Fibroblast of lung (primary cell): ENCODE data around the gene TMEM134. TPM values are rescaled to one million over a fixed set of nuclear protein-coding genes. Genes with fewer than 3 reads are reported as not detected.

Experiments used
- DNase-seq, 2 donors: peaks; one replicate each; pipeline versions ENCODE4 v3.0.0 to v3.0.0-alpha.2; 2010; ENCODE audit warnings: low read depth in 2 of 2
- H2AFZ ChIP-seq: 2 replicates; pipeline ENCODE4 v1.5.1; 2012; ENCODE audit warnings: low read length, control low read depth, inconsistent platforms
- H3K27ac ChIP-seq: 2 replicates; pipeline ENCODE4 v1.5.1; 2011; ENCODE audit warnings: low read length, control low read depth; ENCODE audit not compliant: insufficient read depth
- H3K27me3 ChIP-seq: 2 replicates; pipeline ENCODE4 v1.5.1; 2011; ENCODE audit warnings: mild to moderate bottlenecking, low read length; ENCODE audit not compliant: control insufficient read depth, insufficient read depth
- H3K36me3 ChIP-seq: 2 replicates; pipeline ENCODE4 v1.5.1; 2011; ENCODE audit warnings: low read length; ENCODE audit not compliant: control insufficient read depth, insufficient read depth
- H3K4me1 ChIP-seq: 2 replicates; pipeline ENCODE4 v1.5.1; 2011; ENCODE audit warnings: low read length; ENCODE audit not compliant: control insufficient read depth, insufficient read depth; ENCODE audit errors: extremely low read depth
- H3K4me2 ChIP-seq: 2 replicates; pipeline ENCODE4 v1.5.1; 2011; ENCODE audit warnings: low read length, control low read depth; ENCODE audit not compliant: insufficient read depth; ENCODE audit errors: extremely low read depth
- H3K4me3 ChIP-seq, 4 experiments: fragments of 200-600 bp in 1 of 4; sonication (generic) in 1 of 4; replicated peaks in 1 of 4; 2 replicates each; pipeline ENCODE4 v1.5.1; 2011 to 2016; ENCODE audit warnings: low read length in 4 of 4, low read depth in 3 of 4, mild to moderate bottlenecking in 3 of 4, control low read depth in 2 of 4, inconsistent platforms in 1 of 4, mixed read lengths in 1 of 4; ENCODE audit not compliant: insufficient read depth in 1 of 4; ENCODE audit errors: control extremely low read depth in 1 of 4
- H3K79me2 ChIP-seq: 2 replicates; pipeline ENCODE4 v1.5.1; 2012; ENCODE audit warnings: mild to moderate bottlenecking, low read length, inconsistent platforms; ENCODE audit not compliant: control insufficient read depth, insufficient read depth
- H3K9ac ChIP-seq: 2 replicates; pipeline ENCODE4 v1.5.1; 2011; ENCODE audit warnings: mild to moderate bottlenecking, low read length, control low read depth; ENCODE audit not compliant: insufficient read depth
- H3K9me3 ChIP-seq: 2 replicates; pipeline ENCODE4 v1.5.1; 2012; ENCODE audit warnings: low read depth, low read length; ENCODE audit not compliant: control insufficient read depth, insufficient read depth
- H4K20me1 ChIP-seq: 2 replicates; pipeline ENCODE4 v1.5.1; 2011; ENCODE audit warnings: low read length; ENCODE audit not compliant: control insufficient read depth, insufficient read depth; ENCODE audit errors: extremely low read depth
- CTCF ChIP-seq, 2 donors: IDR thresholded peaks in 1 of 2; conservative IDR thresholded peaks in 1 of 2; 1 replicate in 1 of 2; 2 replicates in 1 of 2; pipeline ENCODE4 v1.5.1; 2011 to 2012; ENCODE audit warnings: low read length in 2 of 2, control low read depth in 1 of 2, inconsistent platforms in 1 of 2, low read depth in 1 of 2, mild to moderate bottlenecking in 1 of 2
- EZH2 ChIP-seq: IDR thresholded peaks from 2 replicates; pipeline ENCODE4 v1.5.1; 2012; ENCODE audit warnings: low read length, control low read depth, mild to moderate bottlenecking; ENCODE audit errors: missing control alignments
- polyA plus RNA-seq, 2 donors: library from polyadenylated mRNA; depleted of rRNA in 1 of 2; stranded (reverse) in 1 of 2; unstranded in 1 of 2; fragments of >200 nt; gene quantifications; 2 replicates each; pipeline ENCODE4 v1.2.1, GENCODE V29; 2011 to 2012; ENCODE audit warnings: missing spikeins in 1 of 2
- total RNA-seq: library from RNA; depleted of rRNA; stranded (reverse); fragments of >200 nt; gene quantifications from 2 replicates; pipeline ENCODE4 v1.2.1, GENCODE V29; 2014

The TMEM134 gene
- total and polyA plus RNA-seq, 2 donors (not counting 1 experiment from before 2014, with no cell fraction given): 11.2 to 22.0 TPM

DNA sequence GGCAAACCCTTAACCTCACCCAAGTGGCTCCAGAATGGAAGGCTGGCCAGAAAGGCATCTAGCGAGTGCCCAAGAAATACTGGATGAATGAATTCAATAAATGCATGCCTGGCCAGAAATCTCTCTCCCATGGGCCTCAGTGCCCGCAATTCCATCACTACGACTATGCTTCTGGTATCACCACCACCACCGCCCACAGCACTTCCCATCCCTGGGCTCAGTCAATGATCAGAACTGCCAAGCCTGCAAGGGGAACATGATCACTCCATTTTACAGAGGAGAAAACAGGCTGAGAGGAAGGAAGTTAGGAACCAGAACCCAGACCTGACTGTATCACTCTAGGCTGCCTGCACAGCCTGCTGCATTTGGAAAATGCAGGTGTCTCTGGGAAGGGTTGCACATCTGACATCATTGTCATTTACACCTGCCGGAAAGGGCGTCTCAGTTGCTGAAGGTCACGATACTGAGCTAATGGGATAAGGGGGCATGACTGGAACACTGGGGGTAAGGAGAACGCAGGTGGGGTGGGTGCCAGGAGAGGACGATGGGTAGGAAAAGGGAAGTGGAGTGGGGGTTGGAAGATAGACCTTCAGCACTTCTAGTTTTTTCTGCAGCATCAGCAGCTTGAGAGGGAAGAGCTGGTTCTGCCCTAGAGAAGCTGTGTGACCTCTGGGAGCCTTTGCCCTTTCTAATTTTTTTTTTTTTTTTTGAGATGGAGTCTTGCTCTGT, 19.8 kb downstream of the TMEM134 start:
- Histone ChIP-seq H3K79me2 (no peaks in the 10 kb centered on the region), H3K4me2 (no peak overlapping the region), H3K4me1 (no peaks in the 10 kb centered on the region), H4K20me1 (no peaks in the 10 kb centered on the region), H3K4me3 (no peak overlapping the region), H2AFZ (no peak overlapping the region), H3K36me3 (no peaks in the 10 kb centered on the region), H3K27ac (no peak overlapping the region), H3K27me3 (no peaks in the 10 kb centered on the region), H3K9ac (no peak overlapping the region), H3K9me3 (no peaks in the 10 kb centered on the region)
- no peak for TF ChIP-seq CTCF (conservative IDR thresholded peaks at IDR 0.05 in 1 of 2, IDR thresholded peaks at IDR 0.05 in 1 of 2; ENCODE audit: low read depth in 1 of 2, low read length in 2 of 2)
- TF ChIP-seq EZH2: no peak
- no peak for DNase-seq

DNA sequence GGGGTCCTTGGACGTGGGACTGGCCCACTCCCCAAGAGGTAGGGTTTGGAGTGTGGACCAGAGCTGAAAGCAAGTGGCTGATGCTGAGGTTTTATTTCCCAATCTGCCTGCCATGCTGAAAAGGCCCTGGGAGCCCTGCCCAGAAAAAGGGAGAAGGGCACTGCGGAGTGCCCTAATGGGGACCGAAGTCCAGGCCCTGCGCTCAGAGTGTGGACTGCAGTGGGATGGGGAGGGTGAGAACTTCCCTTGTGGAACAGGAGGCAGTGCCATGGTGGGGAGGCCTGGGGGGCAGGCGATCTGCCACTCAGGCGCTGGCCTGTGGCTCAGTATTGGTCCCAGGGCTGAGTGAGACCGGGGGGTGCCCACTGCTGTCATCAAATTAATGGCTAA, 20.8 kb downstream of the TMEM134 start:
- Histone ChIP-seq H3K4me2 (no peak overlapping the region), H3K4me1 (no peaks in the 10 kb centered on the region), H3K9me3 (no peaks in the 10 kb centered on the region), H3K9ac (no peak overlapping the region), H3K36me3 (no peaks in the 10 kb centered on the region), H3K4me3 (no peak overlapping the region), H3K79me2 (no peaks in the 10 kb centered on the region), H2AFZ (no peak overlapping the region), H3K27ac (no peak overlapping the region), H4K20me1 (no peaks in the 10 kb centered on the region), H3K27me3 (no peaks in the 10 kb centered on the region)
- no peak for DNase-seq
- TF ChIP-seq EZH2 (no peak), CTCF (conservative IDR thresholded peaks at IDR 0.05 in 1 of 2, IDR thresholded peaks at IDR 0.05 in 1 of 2; ENCODE audit: low read depth in 1 of 2, low read length in 2 of 2) (no peak)

- no peak for DNase-seq
- no peaks in the 10 kb centered on the region for H4K20me1 ChIP-seq
- H3K79me2 ChIP-seq: peaks cover 11% of the 10 kb centered on the region
- TF ChIP-seq EZH2 (no peak), CTCF (conservative IDR thresholded peaks at IDR 0.05 in 1 of 2, IDR thresholded peaks at IDR 0.05 in 1 of 2; ENCODE audit: low read depth in 1 of 2, low read length in 2 of 2) (no peak)
- H3K4me3 ChIP-seq: no peak overlapping the region
- H3K9ac ChIP-seq: no peak overlapping the region
- H3K27me3 ChIP-seq: no peaks in the 10 kb centered on the region
- no peaks in the 10 kb centered on the region for H3K9me3 ChIP-seq
- peaks cover 3% of the 10 kb centered on the region for H3K4me1 ChIP-seq
- peaks cover 5% of the 10 kb centered on the region for H3K36me3 ChIP-seq
- H3K4me2 ChIP-seq: no peak overlapping the region
- H3K27ac ChIP-seq: no peak overlapping the region
- H2AFZ ChIP-seq: no peak overlapping the region
Measured at GRCh38 chr11:67445515-67445914, 23.5 kb downstream of the TMEM134 start.
